Pancreas (tissue), 10 donors: ENCODE results near the gene AUTS2. TPM values are rescaled to one million over a fixed set of nuclear protein-coding genes. Genes with fewer than 3 reads are reported as not detected.
"Not testable (repeated sequence)": the region's sequence is repeated elsewhere in the genome, so short reads cannot be mapped to it uniquely, and the experiment has no call there.

ENCODE experiments used
- ATAC-seq, 4 donors: fragments of 200-7000 bp; cut with Tn5 transposase; one replicate each; pipeline versions ENCODE4 v1.8.0 to v1.9.1; 2020; ENCODE audit warnings: mild to moderate bottlenecking in 4 of 4, moderate library complexity in 4 of 4
- DNase-seq, 6 donors: peaks; one replicate each; pipeline ENCODE4 v3.0.0-alpha.2; 2020
- FAIRE-seq: peaks from 2 replicates; lab custom pipeline; 2012; peaks lifted over from hg19 to GRCh38; lab: Jason Lieb, UNC
- H3K27ac ChIP-seq, 4 donors: fragments of 200-600 bp; sonication (generic); 1 replicate in 3 of 4; 2 replicates in 1 of 4; pipeline versions ENCODE4 v1.5.0 to v1.8.0; 2020
- H3K27me3 ChIP-seq, 4 donors: fragments of 200-600 bp; one replicate each; pipeline ENCODE4 v1.8.0; 2021
- H3K36me3 ChIP-seq, 3 donors: fragments of 200-600 bp; sonication (generic) in 1 of 3; one replicate each; pipeline versions ENCODE4 v1.5.0 to v1.8.0; 2020 to 2021
- H3K4me1 ChIP-seq, 3 donors: fragments of 200-600 bp; one replicate each; pipeline ENCODE4 v1.8.0; 2021
- H3K4me3 ChIP-seq, 4 donors: fragments of 200-600 bp; sonication (generic) in 2 of 4; one replicate each; pipeline versions ENCODE4 v1.5.0 to v1.8.0; 2020 to 2021
- H3K9me3 ChIP-seq, 4 donors: fragments of 200-600 bp; one replicate each; pipeline ENCODE4 v1.8.0; 2021
- CTCF ChIP-seq, 4 donors: fragments of 200-600 bp; sonication (generic) in 3 of 4; IDR thresholded peaks; one replicate each; pipeline versions ENCODE4 v1.5.0 to v1.8.0; 2021; ENCODE audit warnings: antibody characterized with exemption in 4 of 4
- WGBS, 2 donors: extraction: QIAGEN DNeasy Blood & Tissue Kit; methylation state at CpG; one replicate each; pipeline ENCODE4 v1.1.7; 2013; 5-methylcytosine and 5-hydroxymethylcytosine counted together
- intact Hi-C, 3 donors: fragments of 100-400 bp; cut with DNase I; formaldehyde crosslinking; loops; one replicate each; pipeline versions ENCODE4 v1.11.1 to v1.14.2; 2022
- polyA plus RNA-seq, 2 donors: library from polyadenylated mRNA; stranded (reverse); fragments of 200-250 nt; gene quantifications; one replicate each; pipeline ENCODE4 v1.2.3, GENCODE V29; 2013
- total RNA-seq, 6 donors: library from RNA; stranded (reverse); fragmentation: NEBNext Ultra II Directional in 4 of 6; extraction: Animal tissue kit (Norgen Biotek cat#: 25700) in 4 of 6; gene quantifications; one replicate each; pipeline versions ENCODE4 v1.2.1 to v1.2.4, GENCODE V29; 2021 to 2023
- donor health status: healthy with polysubstance abuse.
- donor health status: DM: no; HTN: no; CAD: no; lungs with moderate emphysema.
- donor health status: DM: no; HTN: no; CAD: no.
- donor health status: control.
- donor health status: control.
- donor health status: Bipolar disorder and iron deficiency.
- donor health status: DM: yes; HTN: yes; CAD: no.
- donor health status: DM: no; HTN: no; CAD: no.
- donor health status: DM: no; HTN: no; CAD: no.
- donor health status: DM: yes; HTN: yes; CAD: no.

AUTS2 gene
- total and polyA plus RNA-seq, 8 donors, result 5.8 to 16.8 (median 9.9) TPM

GRCh38 chr7:70641882-70642281 lies 1043.6 kb downstream of the AUTS2 start:
- Histone ChIP-seq H3K4me1 (no peaks in the 10 kb centered on the region), H3K36me3 (no peaks in the 10 kb centered on the region), H3K27ac (no peak overlapping the region), H3K27me3 (no peaks in the 10 kb centered on the region), H3K4me3 (no peak overlapping the region), H3K9me3 (no peaks in the 10 kb centered on the region)
- no peak for FAIRE-seq
- intact Hi-C loops, result no loop called here
- no peak for ATAC-seq
- no peak for DNase-seq
- no peak for TF ChIP-seq CTCF (IDR thresholded peaks at IDR 0.05)
- WGBS, 2 donors, result 92 to 95% methylated on average over 2 of the region's 2 CpGs

- H3K36me3 ChIP-seq, result no peaks in the 10 kb centered on the region
- WGBS, 2 donors, result 73 to 83% methylated on average over 8 of the region's 8 CpGs
- TF ChIP-seq CTCF (IDR thresholded peaks at IDR 0.05), result no peak
- no peaks in the 10 kb centered on the region for H3K27me3 ChIP-seq
- H3K27ac ChIP-seq, result no peak overlapping the region
- H3K4me1 ChIP-seq, result no peaks in the 10 kb centered on the region
- intact Hi-C loops, result no loop called here
- no peak for ATAC-seq
- no peak for DNase-seq
- no peak overlapping the region for H3K4me3 ChIP-seq
- no peak for FAIRE-seq
- H3K9me3 ChIP-seq, result no peaks in the 10 kb centered on the region
Observed at GRCh38 chr7:70645279-70645678, 1047.0 kb downstream of the AUTS2 start.

GRCh38 chr7:70645876-70646351 lies 1047.6 kb downstream of the AUTS2 start:
- no peak for TF ChIP-seq CTCF (IDR thresholded peaks at IDR 0.05)
- no peaks in the 10 kb centered on the region for H3K36me3 ChIP-seq
- no peak for DNase-seq
- no peaks in the 10 kb centered on the region for H3K27me3 ChIP-seq
- ATAC-seq, result no peak
- no peaks in the 10 kb centered on the region for H3K4me1 ChIP-seq
- WGBS, 2 donors, result 73 to 82% methylated on average over 10 of the region's 10 CpGs
- H3K9me3 ChIP-seq, result no peaks in the 10 kb centered on the region
- no peak for FAIRE-seq
- H3K4me3 ChIP-seq, result no peak overlapping the region
- no peak overlapping the region for H3K27ac ChIP-seq
- intact Hi-C loops, result no loop called here

GRCh38 chr7:70646536-70647248 lies 1048.4 kb downstream of the AUTS2 start:
- Histone ChIP-seq H3K4me3 (no peak overlapping the region), H3K27ac (no peak overlapping the region), H3K27me3 (no peaks in the 10 kb centered on the region), H3K9me3 (no peaks in the 10 kb centered on the region), H3K36me3 (no peaks in the 10 kb centered on the region), H3K4me1 (no peaks in the 10 kb centered on the region)
- FAIRE-seq, result no peak
- no peak for DNase-seq
- ATAC-seq, result no peak
- 85 to 91% methylated on average over 14 of the region's 14 CpGs for WGBS, 2 donors
- TF ChIP-seq CTCF (IDR thresholded peaks at IDR 0.05), result no peak
- intact Hi-C loops, result no loop called here

- Histone ChIP-seq H3K27ac (no peak overlapping the region), H3K36me3 (no peaks in the 10 kb centered on the region), H3K4me3 (no peak overlapping the region), H3K9me3 (no peaks in the 10 kb centered on the region), H3K4me1 (no peaks in the 10 kb centered on the region), H3K27me3 (no peaks in the 10 kb centered on the region)
- DNase-seq (no peak), FAIRE-seq (no peak), ATAC-seq (peak in 1 of 4 donors; percentile 30)
- intact Hi-C loops, result no loop called here
- 77 to 91% methylated on average over 9 of the region's 9 CpGs for whole genome bisulfite sequencing, 2 donors
- no peak for TF ChIP-seq CTCF (IDR thresholded peaks at IDR 0.05)
Observed at GRCh38 chr7:70647801-70648498, 1049.7 kb downstream of the AUTS2 start.

DNA sequence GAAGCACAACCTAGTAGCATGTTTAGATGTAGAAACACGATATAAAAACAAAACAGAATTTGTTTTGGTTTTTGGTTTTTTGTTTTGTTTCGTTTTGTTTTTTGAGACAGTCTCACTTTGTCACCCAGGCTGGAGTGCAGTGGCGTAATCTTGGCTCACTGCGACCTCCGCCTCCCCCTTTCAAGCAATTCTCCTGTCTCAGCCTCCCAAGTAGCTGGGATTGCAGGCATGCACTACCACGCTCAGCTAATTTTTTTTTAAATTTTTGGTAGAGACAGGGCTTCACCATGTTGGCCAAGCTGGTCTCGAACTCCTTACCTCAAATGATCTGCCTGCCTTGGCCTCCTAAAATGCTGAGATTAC lies 1050.2 kb downstream of the AUTS2 start:
- ATAC-seq, H3K27me3 ChIP-seq, H3K27ac ChIP-seq, intact Hi-C loops, H3K9me3 ChIP-seq, H3K4me3 ChIP-seq, H3K36me3 ChIP-seq, FAIRE-seq, DNase-seq, H3K4me1 ChIP-seq: not testable (repeated sequence)
- 88% methylated on average over 7 of the region's 7 CpGs for WGBS, 2 donors
